RWPE2 (cell line): ENCODE measurements around the gene COL23A1.

Experiments
- ATAC-seq: fragments of 200-7000 bp; cut with Tn5 transposase; 3 replicates; pipeline ENCODE4 v1.9.1; 2021; ENCODE audit warnings: low read depth
- DNase-seq: peaks from one replicate; pipeline ENCODE4 v3.0.0-alpha.2; 2020; ENCODE audit warnings: low spot score
- H3K27ac ChIP-seq: fragments of 450-650 bp; 2 replicates; pipeline ENCODE4 v1.5.1; 2017; ENCODE audit warnings: mild to moderate bottlenecking; ENCODE audit not compliant: poor library complexity, severe bottlenecking
- H3K27me3 ChIP-seq: fragments of 250-450 bp; sonication (Bioruptor Pico); 2 replicates; pipeline ENCODE4 v1.5.1; 2021; ENCODE audit warnings: mild to moderate bottlenecking, moderate library complexity; ENCODE audit not compliant: insufficient read depth, poor library complexity, severe bottlenecking
- H3K36me3 ChIP-seq: fragments of 250-450 bp; sonication (Bioruptor Pico); 2 replicates; pipeline ENCODE4 v1.5.1; 2020; ENCODE audit warnings: low read depth, mild to moderate bottlenecking, moderate library complexity
- H3K4me1 ChIP-seq: fragments of 250-450 bp; sonication (Bioruptor Pico); 2 replicates; pipeline ENCODE4 v1.5.1; 2021; ENCODE audit warnings: mild to moderate bottlenecking, moderate library complexity; ENCODE audit not compliant: insufficient read depth, poor library complexity, severe bottlenecking
- H3K4me3 ChIP-seq: fragments of 250-450 bp; sonication (Bioruptor Pico); 2 replicates; pipeline ENCODE4 v1.5.1; 2021; ENCODE audit warnings: mild to moderate bottlenecking, moderate library complexity; ENCODE audit not compliant: severe bottlenecking
- H3K9me3 ChIP-seq: fragments of 250-450 bp; sonication (Bioruptor Pico); 2 replicates; pipeline ENCODE4 v1.5.1; 2021; ENCODE audit warnings: mild to moderate bottlenecking, moderate library complexity; ENCODE audit not compliant: severe bottlenecking
- CTCF ChIP-seq: fragments of 450-650 bp; IDR thresholded peaks from one replicate; pipeline ENCODE4 v1.5.1; 2017; ENCODE audit warnings: mild to moderate bottlenecking, moderate library complexity; ENCODE audit not compliant: poor library complexity, severe bottlenecking

The COL23A1 gene

GRCh38 chr5:178590141-178590923 is at the start of gene COL23A1:
Gene COL23A1 (minus strand): TSS chr5:178590393.
- H3K4me1 ChIP-seq: peaks cover 9% of the 10 kb centered on the region
- peak; percentile 87 for TF ChIP-seq CTCF
- ATAC-seq: peak; percentile 60
- no peaks in the 10 kb centered on the region; the same call in 1 of the 2 replicates for H3K36me3 ChIP-seq
- H3K27ac ChIP-seq: no peak within 1 kb of the TSS
- H3K4me3 ChIP-seq: peak within 1 kb of the TSS; percentile 26
- H3K9me3 ChIP-seq: peaks cover 4% of the 10 kb centered on the region
- no peak for DNase-seq
- peaks cover 28% of the 10 kb centered on the region for H3K27me3 ChIP-seq

- DNase-seq: no peak
Observed at GRCh38 chr5:178637356-178638074, 47.3 kb upstream of the COL23A1 start.

GRCh38 chr5:178632285-178632684 is 42.1 kb upstream of the COL23A1 start:
- ATAC-seq: no peak
- Histone ChIP-seq H3K36me3 (no peaks in the 10 kb centered on the region), H3K4me3 (no peak overlapping the region), H3K4me1 (peaks cover 28% of the 10 kb centered on the region), H3K27me3 (no peaks in the 10 kb centered on the region), H3K27ac (no peak overlapping the region), H3K9me3 (no peaks in the 10 kb centered on the region)
- TF ChIP-seq CTCF: no peak
- DNase-seq: no peak

More at GRCh38 chr5:178637356-178638074, 47.3 kb upstream of the COL23A1 start:
- no peak for ATAC-seq
- no peaks in the 10 kb centered on the region for H3K9me3 ChIP-seq
- no peak overlapping the region for H3K27ac ChIP-seq
- H3K4me3 ChIP-seq: no peak overlapping the region
- no peak for TF ChIP-seq CTCF
- H3K36me3 ChIP-seq: no peaks in the 10 kb centered on the region
- H3K27me3 ChIP-seq: no peaks in the 10 kb centered on the region
- peaks cover 34% of the 10 kb centered on the region for H3K4me1 ChIP-seq

- no peaks in the 10 kb centered on the region for H3K36me3 ChIP-seq
- DNase-seq (no peak), ATAC-seq (no peak)
- peaks cover 25% of the 10 kb centered on the region for H3K4me1 ChIP-seq
- no peaks in the 10 kb centered on the region for H3K27me3 ChIP-seq
- H3K27ac ChIP-seq: peak overlapping the region; percentile 36
- no peak overlapping the region for H3K4me3 ChIP-seq
- H3K9me3 ChIP-seq: no peaks in the 10 kb centered on the region
- TF ChIP-seq CTCF: no peak
Observed at GRCh38 chr5:178630951-178631350, 40.8 kb upstream of the COL23A1 start.
